MM.1S (cell line): ENCODE results near the gene KIAA0513.

Experiments
- DNase-seq: peaks from one replicate; pipeline ENCODE4 v3.0.0-alpha.2; 2015
- H2AFZ ChIP-seq: fragments of 300-600 bp; sonication (generic); 2 replicates; pipeline ENCODE4 v1.6.0; 2016; ENCODE audit warnings: antibody characterized with exemption, low read length
- H3F3A ChIP-seq: fragments of 300-600 bp; sonication (generic); 2 replicates; pipeline ENCODE4 v1.6.1; 2016; ENCODE audit warnings: mild to moderate bottlenecking, antibody characterized with exemption, low read length, moderate library complexity, mixed read lengths; ENCODE audit not compliant: insufficient read depth
- H3K27ac ChIP-seq: fragments of 300-600 bp; sonication (generic); 2 replicates; pipeline ENCODE4 v1.5.1; 2016; ENCODE audit warnings: mild to moderate bottlenecking, low read length
- H3K27me3 ChIP-seq: fragments of 300-600 bp; sonication (generic); replicated peaks from 2 replicates; pipeline ENCODE4 v1.6.0; 2016; ENCODE audit warnings: low read length; ENCODE audit not compliant: insufficient read depth
- H3K36me3 ChIP-seq: fragments of 300-600 bp; sonication (generic); replicated peaks from 2 replicates; pipeline ENCODE4 v1.6.1; 2016; ENCODE audit warnings: mild to moderate bottlenecking, low read length, mixed read lengths; ENCODE audit not compliant: insufficient read depth
- H3K4me1 ChIP-seq: fragments of 300-600 bp; sonication (generic); 2 replicates; pipeline ENCODE4 v1.6.1; 2016; ENCODE audit warnings: low read length, mixed read lengths
- H3K4me2 ChIP-seq: fragments of 300-600 bp; sonication (generic); 2 replicates; pipeline ENCODE4 v1.6.0; 2016; ENCODE audit warnings: low read depth, low read length
- H3K4me3 ChIP-seq: fragments of 300-600 bp; sonication (generic); 2 replicates; pipeline ENCODE4 v1.5.1; 2016; ENCODE audit warnings: low read length, mixed read lengths
- H3K79me2 ChIP-seq: fragments of 300-600 bp; sonication (generic); 2 replicates; pipeline ENCODE4 v1.6.1; 2016; ENCODE audit warnings: mixed run types, low read length, mixed read lengths
- H3K9ac ChIP-seq: fragments of 300-600 bp; sonication (generic); 2 replicates; pipeline ENCODE4 v1.6.1; 2016; ENCODE audit warnings: low read length, mixed read lengths
- H3K9me2 ChIP-seq: fragments of 300-600 bp; sonication (generic); replicated peaks from 2 replicates; pipeline ENCODE4 v1.6.1; 2016; ENCODE audit warnings: mild to moderate bottlenecking, low read length, mixed read lengths; ENCODE audit not compliant: insufficient read depth
- H3K9me3 ChIP-seq: fragments of 300-600 bp; sonication (generic); replicated peaks from 2 replicates; pipeline ENCODE4 v1.6.1; 2016; ENCODE audit warnings: mild to moderate bottlenecking, low read length, mixed read lengths; ENCODE audit not compliant: insufficient read depth
- H4K20me1 ChIP-seq: fragments of 300-600 bp; sonication (generic); 2 replicates; pipeline ENCODE4 v1.6.1; 2016; ENCODE audit warnings: mild to moderate bottlenecking, low read length, moderate library complexity, mixed read lengths; ENCODE audit not compliant: insufficient read depth
- EZH2 ChIP-seq: fragments of 300-600 bp; sonication (generic); optimal IDR thresholded peaks from 2 replicates; pipeline ENCODE3; 2017; ENCODE audit warnings: low read depth, mild to moderate bottlenecking, antibody characterized with exemption, low read length, mixed read lengths
- EZH2phosphoT487 ChIP-seq: fragments of 300-600 bp; sonication (generic); IDR thresholded peaks from 2 replicates; pipeline ENCODE4 v1.6.1; 2018; ENCODE audit warnings: antibody characterized with exemption, low read length
- TF ChIP-seq, protein P1 (sequence below): fragments of 300-600 bp; sonication (generic); IDR thresholded peaks from 2 replicates; pipeline ENCODE4 v1.5.1; 2016; ENCODE audit warnings: antibody characterized with exemption, low read length, mixed read lengths

KIAA0513 gene

DNA sequence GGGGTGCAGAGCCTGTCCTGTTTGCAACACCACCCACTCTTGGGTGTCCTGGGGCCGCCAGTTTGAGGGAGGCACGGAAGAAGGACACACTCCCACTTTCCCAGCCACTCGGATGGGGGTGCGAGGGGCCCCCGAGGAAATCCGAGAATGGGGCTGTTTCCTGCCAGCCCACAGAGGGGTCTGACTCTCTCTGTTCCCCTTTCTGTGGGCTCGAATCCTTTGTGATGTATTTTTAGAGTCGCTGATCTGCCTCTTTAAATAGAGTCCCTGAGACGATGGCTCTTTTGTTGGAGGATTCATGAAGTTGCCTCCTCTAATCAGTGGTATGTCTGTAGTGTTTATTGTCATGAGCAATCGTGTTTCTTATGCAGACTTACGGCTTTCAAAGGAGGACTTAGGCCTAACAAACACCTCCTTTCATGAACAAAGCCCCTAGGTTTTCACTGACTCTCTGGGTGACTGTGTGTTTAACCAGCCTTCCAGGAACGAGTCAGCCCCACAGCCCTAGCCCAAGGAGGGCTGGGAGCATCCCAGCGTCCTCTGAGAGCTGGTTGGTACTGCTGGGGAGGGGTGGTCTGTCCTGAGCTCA is 55.5 kb downstream of the KIAA0513 start:
- no peak overlapping the region for H3K4me3 ChIP-seq
- H3K4me1 ChIP-seq = no peaks in the 10 kb centered on the region
- no peak overlapping the region for H3K4me2 ChIP-seq
- no peaks in the 10 kb centered on the region for H3K9me2 ChIP-seq
- no peak for TF ChIP-seq EZH2
- DNase-seq = no peak
- no peak overlapping the region for H3K9ac ChIP-seq
- H4K20me1 ChIP-seq = no peaks in the 10 kb centered on the region
- H3K36me3 ChIP-seq = no peaks in the 10 kb centered on the region
- H3K27ac ChIP-seq = no peak overlapping the region
- no peak overlapping the region for H2AFZ ChIP-seq
- H3F3A ChIP-seq = no peaks in the 10 kb centered on the region
- H3K9me3 ChIP-seq = no peaks in the 10 kb centered on the region
- H3K27me3 ChIP-seq = no peaks in the 10 kb centered on the region
- H3K79me2 ChIP-seq = no peaks in the 10 kb centered on the region

DNA sequence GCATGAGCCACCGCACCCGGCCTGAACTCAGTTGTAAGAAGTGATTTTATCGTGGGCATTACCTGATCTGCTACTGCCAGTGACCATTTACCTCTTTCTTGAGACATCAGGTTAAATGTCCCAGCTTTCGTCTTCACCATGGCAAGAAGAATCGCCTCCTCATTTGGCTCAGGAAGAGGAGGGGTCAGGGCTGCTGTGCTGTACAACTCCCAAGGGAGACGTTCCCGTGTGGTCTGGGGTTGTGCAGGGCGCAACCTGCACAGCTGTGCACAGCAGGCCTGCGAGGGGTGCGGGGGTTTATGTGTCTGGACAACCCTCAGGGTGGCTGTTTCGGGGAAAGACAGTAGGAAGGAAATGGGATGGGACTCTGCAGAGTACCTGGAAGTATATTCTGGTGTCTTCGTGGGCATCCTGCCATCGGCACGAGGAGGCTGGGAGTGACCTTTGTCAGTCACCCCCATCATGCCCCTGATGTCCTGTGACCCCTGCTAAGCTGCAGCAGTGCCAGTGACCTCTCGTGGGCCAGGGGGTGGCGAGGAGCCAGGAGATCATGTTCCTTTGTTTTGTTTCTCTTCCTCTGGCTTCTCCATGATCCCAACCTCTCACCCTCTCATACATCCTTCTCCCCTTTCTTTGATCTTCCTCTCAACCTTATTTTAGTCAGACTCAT is 57.4 kb downstream of the KIAA0513 start:
- Histone ChIP-seq H3K79me2 (no peaks in the 10 kb centered on the region), H3K9ac (no peak overlapping the region), H4K20me1 (no peaks in the 10 kb centered on the region), H3K4me3 (no peak overlapping the region), H3K4me2 (no peak overlapping the region), H2AFZ (no peak overlapping the region), H3K9me2 (no peaks in the 10 kb centered on the region), H3F3A (no peaks in the 10 kb centered on the region), H3K9me3 (no peaks in the 10 kb centered on the region), H3K4me1 (no peaks in the 10 kb centered on the region), H3K36me3 (no peaks in the 10 kb centered on the region), H3K27ac (no peak overlapping the region), H3K27me3 (no peaks in the 10 kb centered on the region)
- TF ChIP-seq, protein P1, sequence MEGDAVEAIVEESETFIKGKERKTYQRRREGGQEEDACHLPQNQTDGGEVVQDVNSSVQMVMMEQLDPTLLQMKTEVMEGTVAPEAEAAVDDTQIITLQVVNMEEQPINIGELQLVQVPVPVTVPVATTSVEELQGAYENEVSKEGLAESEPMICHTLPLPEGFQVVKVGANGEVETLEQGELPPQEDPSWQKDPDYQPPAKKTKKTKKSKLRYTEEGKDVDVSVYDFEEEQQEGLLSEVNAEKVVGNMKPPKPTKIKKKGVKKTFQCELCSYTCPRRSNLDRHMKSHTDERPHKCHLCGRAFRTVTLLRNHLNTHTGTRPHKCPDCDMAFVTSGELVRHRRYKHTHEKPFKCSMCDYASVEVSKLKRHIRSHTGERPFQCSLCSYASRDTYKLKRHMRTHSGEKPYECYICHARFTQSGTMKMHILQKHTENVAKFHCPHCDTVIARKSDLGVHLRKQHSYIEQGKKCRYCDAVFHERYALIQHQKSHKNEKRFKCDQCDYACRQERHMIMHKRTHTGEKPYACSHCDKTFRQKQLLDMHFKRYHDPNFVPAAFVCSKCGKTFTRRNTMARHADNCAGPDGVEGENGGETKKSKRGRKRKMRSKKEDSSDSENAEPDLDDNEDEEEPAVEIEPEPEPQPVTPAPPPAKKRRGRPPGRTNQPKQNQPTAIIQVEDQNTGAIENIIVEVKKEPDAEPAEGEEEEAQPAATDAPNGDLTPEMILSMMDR = no peak
- TF ChIP-seq EZH2phosphoT487 (no peak), EZH2 (no peak)
- DNase-seq = no peak

DNA sequence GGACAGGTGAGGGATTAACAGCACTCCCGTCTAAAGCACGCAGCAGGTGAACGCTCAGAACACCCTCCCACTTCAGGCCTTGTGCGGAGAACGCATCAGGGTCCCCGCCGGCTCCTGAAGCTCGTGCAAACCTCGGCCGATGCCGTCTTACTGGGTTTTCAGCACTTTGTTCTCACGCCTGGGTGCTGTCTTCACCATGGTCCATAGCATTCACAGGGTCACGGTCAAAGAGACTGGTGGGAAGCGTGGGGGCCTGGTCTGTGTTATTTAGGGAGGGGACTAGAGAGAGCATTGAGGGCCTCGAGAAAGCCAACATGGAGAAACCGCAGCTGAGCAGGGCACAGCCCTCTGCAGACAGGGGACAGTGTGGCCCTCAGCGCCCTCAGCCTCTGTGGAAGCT is 58.1 kb downstream of the KIAA0513 start:
- H3K27me3 ChIP-seq = no peaks in the 10 kb centered on the region
- H4K20me1 ChIP-seq = no peaks in the 10 kb centered on the region
- TF ChIP-seq, protein P1 = no peak
- no peak for TF ChIP-seq EZH2phosphoT487
- no peak for TF ChIP-seq EZH2
- no peak overlapping the region for H3K4me3 ChIP-seq
- H3K79me2 ChIP-seq = no peaks in the 10 kb centered on the region
- no peak for DNase-seq
- no peaks in the 10 kb centered on the region for H3K9me3 ChIP-seq
- H3K4me1 ChIP-seq = no peaks in the 10 kb centered on the region
- no peaks in the 10 kb centered on the region for H3K9me2 ChIP-seq
- no peak overlapping the region for H3K27ac ChIP-seq
- H3F3A ChIP-seq = no peaks in the 10 kb centered on the region
- H3K36me3 ChIP-seq = no peaks in the 10 kb centered on the region
- no peak overlapping the region for H3K9ac ChIP-seq
- H3K4me2 ChIP-seq = no peak overlapping the region
- H2AFZ ChIP-seq = no peak overlapping the region
